HepG2 (cell line): ENCODE results near the gene LTC4S. TPM values are rescaled to one million over a fixed set of nuclear protein-coding genes. Genes with fewer than 3 reads are reported as not detected.
A peak's percentile ranks its signal among the peaks of the same experiment; 100 is the strongest.

Experiments used
- ARHGAP35 ChIP-seq: sonication (generic); formaldehyde crosslinking; IDR thresholded peaks from 2 replicates; pipeline ENCODE4 v1.9.0; 2022; ENCODE audit warnings: mild to moderate bottlenecking, inconsistent platforms, moderate library complexity, missing genetic modification reagents, borderline replicate concordance
- PAWR ChIP-seq: sonication (generic); formaldehyde crosslinking; IDR thresholded peaks from 2 replicates; pipeline ENCODE4 v1.4.0; 2020; ENCODE audit warnings: missing genetic modification reagents, mild to moderate bottlenecking, borderline replicate concordance
- ZNF232 ChIP-seq: sonication (generic); formaldehyde crosslinking; IDR thresholded peaks from 2 replicates; pipeline ENCODE4 v1.4.0; 2020; ENCODE audit warnings: missing genetic modification reagents, borderline replicate concordance
- ZNF496 ChIP-seq: sonication (generic); formaldehyde crosslinking; IDR thresholded peaks from 2 replicates; pipeline ENCODE4 v1.8.1; 2023; ENCODE audit warnings: mild to moderate bottlenecking, moderate library complexity, missing genetic modification reagents; ENCODE audit not compliant: insufficient replicate concordance
- ZNF501 ChIP-seq: sonication (generic); formaldehyde crosslinking; IDR thresholded peaks from 2 replicates; pipeline ENCODE4 v1.5.1; 2020; ENCODE audit warnings: mild to moderate bottlenecking, moderate library complexity, missing genetic modification reagents
- ZNF672 ChIP-seq: sonication (generic); formaldehyde crosslinking; IDR thresholded peaks from 2 replicates; pipeline ENCODE4 v1.8.1; 2022; ENCODE audit warnings: missing genetic modification reagents
- ZNF709 ChIP-seq: sonication (generic); formaldehyde crosslinking; IDR thresholded peaks from 2 replicates; pipeline ENCODE4 v1.5.0; 2020; ENCODE audit warnings: mild to moderate bottlenecking, missing genetic modification reagents
- ZNF781 ChIP-seq: sonication (generic); formaldehyde crosslinking; IDR thresholded peaks from 2 replicates; pipeline ENCODE4 v1.5.1; 2020; ENCODE audit warnings: borderline replicate concordance, mild to moderate bottlenecking, missing genetic modification reagents; ENCODE audit errors: not compliant biosample characterization
- polyA plus RNA-seq, 8 experiments: library from polyadenylated mRNA; depleted of rRNA in 3 of 8; stranded (reverse) in 7 of 8; unstranded in 1 of 8; fragments of >200 nt; fragmentation: Illumina TruSeq in 4 of 8; extraction: Trizol in 4 of 8; gene quantifications; 2 replicates each; pipeline versions ENCODE4 v1.2.1 to v1.2.3, GENCODE V29; 2011 to 2016; ENCODE audit warnings: low read depth in 4 of 8, missing spikeins in 1 of 8, mixed read lengths in 1 of 8; ENCODE audit not compliant: insufficient read depth in 1 of 8
- total RNA-seq, 5 experiments: library from RNA; depleted of rRNA; stranded (reverse); fragments of >200 nt; fragmentation: Illumina TruSeq; extraction: Trizol; gene quantifications; 2 replicates each; pipeline ENCODE4 v1.2.3, GENCODE V29; 2016; ENCODE audit warnings: low read depth in 1 of 5
- TF ChIP-seq, protein P1 (sequence below): sonication (generic); formaldehyde crosslinking; IDR thresholded peaks from 2 replicates; pipeline ENCODE4 v1.4.0; 2020; ENCODE audit warnings: missing genetic modification reagents
- TF ChIP-seq, protein P2 (sequence below): sonication (generic); formaldehyde crosslinking; IDR thresholded peaks from 2 replicates; pipeline ENCODE4 v1.5.0; 2020; ENCODE audit warnings: missing genetic modification reagents
- TF ChIP-seq, protein P3 (sequence below): fragments of 450-650 bp; IDR thresholded peaks from 2 replicates; pipeline ENCODE4 v1.6.1; 2016
- TF ChIP-seq, protein P4 (sequence below), 2 experiments: sonication (generic) in 1 of 2; formaldehyde crosslinking in 1 of 2; IDR thresholded peaks; 2 replicates each; pipeline versions ENCODE4 v1.6.1 to v1.9.0; 2014 to 2022; ENCODE audit warnings: antibody characterized with exemption in 1 of 2, borderline replicate concordance in 1 of 2, inconsistent platforms in 1 of 2, low read depth in 1 of 2, missing genetic modification reagents in 1 of 2
- TF ChIP-seq, protein P5 (sequence below): sonication (generic); formaldehyde crosslinking; IDR thresholded peaks from 2 replicates; pipeline ENCODE4 v1.4.0; 2020; ENCODE audit warnings: missing genetic modification reagents

The LTC4S gene
- total and polyA plus RNA-seq, 2 of the 13 experiments (the other 11 are each of a cell fraction or from before 2014, with no cell fraction given) = 0.35 TPM; not detected in 1

DNA sequence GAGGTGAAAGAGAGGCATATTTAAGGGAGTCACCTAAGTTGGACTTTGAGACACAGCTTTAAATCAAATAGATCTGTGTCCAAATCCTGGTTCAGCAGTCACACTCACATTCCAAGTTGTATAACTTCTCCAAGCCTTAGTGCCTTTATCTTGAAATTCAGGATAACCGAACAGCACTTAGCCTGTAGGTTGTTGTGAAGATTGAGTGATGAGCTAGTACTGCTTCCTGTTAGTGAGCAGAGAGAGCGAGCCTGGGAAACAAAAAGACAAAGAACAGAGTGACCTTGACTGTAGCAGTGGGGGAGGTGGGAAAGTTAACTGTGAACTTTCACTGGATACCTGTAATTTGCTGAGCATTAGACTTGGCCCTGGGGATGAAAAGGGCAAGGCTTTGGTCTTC, 38.8 kb upstream of the LTC4S start (continued):
- TF ChIP-seq, protein P1, sequence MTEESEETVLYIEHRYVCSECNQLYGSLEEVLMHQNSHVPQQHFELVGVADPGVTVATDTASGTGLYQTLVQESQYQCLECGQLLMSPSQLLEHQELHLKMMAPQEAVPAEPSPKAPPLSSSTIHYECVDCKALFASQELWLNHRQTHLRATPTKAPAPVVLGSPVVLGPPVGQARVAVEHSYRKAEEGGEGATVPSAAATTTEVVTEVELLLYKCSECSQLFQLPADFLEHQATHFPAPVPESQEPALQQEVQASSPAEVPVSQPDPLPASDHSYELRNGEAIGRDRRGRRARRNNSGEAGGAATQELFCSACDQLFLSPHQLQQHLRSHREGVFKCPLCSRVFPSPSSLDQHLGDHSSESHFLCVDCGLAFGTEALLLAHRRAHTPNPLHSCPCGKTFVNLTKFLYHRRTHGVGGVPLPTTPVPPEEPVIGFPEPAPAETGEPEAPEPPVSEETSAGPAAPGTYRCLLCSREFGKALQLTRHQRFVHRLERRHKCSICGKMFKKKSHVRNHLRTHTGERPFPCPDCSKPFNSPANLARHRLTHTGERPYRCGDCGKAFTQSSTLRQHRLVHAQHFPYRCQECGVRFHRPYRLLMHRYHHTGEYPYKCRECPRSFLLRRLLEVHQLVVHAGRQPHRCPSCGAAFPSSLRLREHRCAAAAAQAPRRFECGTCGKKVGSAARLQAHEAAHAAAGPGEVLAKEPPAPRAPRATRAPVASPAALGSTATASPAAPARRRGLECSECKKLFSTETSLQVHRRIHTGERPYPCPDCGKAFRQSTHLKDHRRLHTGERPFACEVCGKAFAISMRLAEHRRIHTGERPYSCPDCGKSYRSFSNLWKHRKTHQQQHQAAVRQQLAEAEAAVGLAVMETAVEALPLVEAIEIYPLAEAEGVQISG (CRISPR knock-in tag) = peak; percentile 15; the same call in 1 of the 2 replicates
- TF ChIP-seq, protein P2, sequence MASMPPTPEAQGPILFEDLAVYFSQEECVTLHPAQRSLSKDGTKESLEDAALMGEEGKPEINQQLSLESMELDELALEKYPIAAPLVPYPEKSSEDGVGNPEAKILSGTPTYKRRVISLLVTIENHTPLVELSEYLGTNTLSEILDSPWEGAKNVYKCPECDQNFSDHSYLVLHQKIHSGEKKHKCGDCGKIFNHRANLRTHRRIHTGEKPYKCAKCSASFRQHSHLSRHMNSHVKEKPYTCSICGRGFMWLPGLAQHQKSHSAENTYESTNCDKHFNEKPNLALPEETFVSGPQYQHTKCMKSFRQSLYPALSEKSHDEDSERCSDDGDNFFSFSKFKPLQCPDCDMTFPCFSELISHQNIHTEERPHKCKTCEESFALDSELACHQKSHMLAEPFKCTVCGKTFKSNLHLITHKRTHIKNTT (CRISPR knock-in tag) = no peak
- no peak for TF ChIP-seq ARHGAP35 (CRISPR knock-in tag)
- TF ChIP-seq, protein P3, sequence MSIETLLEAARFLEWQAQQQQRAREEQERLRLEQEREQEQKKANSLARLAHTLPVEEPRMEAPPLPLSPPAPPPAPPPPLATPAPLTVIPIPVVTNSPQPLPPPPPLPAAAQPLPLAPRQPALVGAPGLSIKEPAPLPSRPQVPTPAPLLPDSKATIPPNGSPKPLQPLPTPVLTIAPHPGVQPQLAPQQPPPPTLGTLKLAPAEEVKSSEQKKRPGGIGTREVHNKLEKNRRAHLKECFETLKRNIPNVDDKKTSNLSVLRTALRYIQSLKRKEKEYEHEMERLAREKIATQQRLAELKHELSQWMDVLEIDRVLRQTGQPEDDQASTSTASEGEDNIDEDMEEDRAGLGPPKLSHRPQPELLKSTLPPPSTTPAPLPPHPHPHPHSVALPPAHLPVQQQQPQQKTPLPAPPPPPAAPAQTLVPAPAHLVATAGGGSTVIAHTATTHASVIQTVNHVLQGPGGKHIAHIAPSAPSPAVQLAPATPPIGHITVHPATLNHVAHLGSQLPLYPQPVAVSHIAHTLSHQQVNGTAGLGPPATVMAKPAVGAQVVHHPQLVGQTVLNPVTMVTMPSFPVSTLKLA = no peak
- TF ChIP-seq ZNF232 (CRISPR knock-in tag) = no peak
- TF ChIP-seq, protein P4, sequence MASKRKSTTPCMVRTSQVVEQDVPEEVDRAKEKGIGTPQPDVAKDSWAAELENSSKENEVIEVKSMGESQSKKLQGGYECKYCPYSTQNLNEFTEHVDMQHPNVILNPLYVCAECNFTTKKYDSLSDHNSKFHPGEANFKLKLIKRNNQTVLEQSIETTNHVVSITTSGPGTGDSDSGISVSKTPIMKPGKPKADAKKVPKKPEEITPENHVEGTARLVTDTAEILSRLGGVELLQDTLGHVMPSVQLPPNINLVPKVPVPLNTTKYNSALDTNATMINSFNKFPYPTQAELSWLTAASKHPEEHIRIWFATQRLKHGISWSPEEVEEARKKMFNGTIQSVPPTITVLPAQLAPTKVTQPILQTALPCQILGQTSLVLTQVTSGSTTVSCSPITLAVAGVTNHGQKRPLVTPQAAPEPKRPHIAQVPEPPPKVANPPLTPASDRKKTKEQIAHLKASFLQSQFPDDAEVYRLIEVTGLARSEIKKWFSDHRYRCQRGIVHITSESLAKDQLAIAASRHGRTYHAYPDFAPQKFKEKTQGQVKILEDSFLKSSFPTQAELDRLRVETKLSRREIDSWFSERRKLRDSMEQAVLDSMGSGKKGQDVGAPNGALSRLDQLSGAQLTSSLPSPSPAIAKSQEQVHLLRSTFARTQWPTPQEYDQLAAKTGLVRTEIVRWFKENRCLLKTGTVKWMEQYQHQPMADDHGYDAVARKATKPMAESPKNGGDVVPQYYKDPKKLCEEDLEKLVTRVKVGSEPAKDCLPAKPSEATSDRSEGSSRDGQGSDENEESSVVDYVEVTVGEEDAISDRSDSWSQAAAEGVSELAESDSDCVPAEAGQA (IDR thresholded peaks at IDR 0.05; ENCODE audit: low read depth) = no peak
- TF ChIP-seq, protein P4 (CRISPR knock-in tag; IDR thresholded peaks at IDR 0.05; ENCODE audit: borderline replicate concordance) = no peak
- TF ChIP-seq, protein P5, sequence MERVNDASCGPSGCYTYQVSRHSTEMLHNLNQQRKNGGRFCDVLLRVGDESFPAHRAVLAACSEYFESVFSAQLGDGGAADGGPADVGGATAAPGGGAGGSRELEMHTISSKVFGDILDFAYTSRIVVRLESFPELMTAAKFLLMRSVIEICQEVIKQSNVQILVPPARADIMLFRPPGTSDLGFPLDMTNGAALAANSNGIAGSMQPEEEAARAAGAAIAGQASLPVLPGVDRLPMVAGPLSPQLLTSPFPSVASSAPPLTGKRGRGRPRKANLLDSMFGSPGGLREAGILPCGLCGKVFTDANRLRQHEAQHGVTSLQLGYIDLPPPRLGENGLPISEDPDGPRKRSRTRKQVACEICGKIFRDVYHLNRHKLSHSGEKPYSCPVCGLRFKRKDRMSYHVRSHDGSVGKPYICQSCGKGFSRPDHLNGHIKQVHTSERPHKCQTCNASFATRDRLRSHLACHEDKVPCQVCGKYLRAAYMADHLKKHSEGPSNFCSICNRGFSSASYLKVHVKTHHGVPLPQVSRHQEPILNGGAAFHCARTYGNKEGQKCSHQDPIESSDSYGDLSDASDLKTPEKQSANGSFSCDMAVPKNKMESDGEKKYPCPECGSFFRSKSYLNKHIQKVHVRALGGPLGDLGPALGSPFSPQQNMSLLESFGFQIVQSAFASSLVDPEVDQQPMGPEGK = 0 out of 2 replicates have a peak, but pooled peaks have one; percentile 28
- no peak for TF ChIP-seq ZNF501 (CRISPR knock-in tag)
- no peak for TF ChIP-seq ZNF781 (CRISPR knock-in tag)
- no peak for TF ChIP-seq ZNF709 (CRISPR knock-in tag)
- no peak for TF ChIP-seq ZNF672
- no peak for TF ChIP-seq PAWR (CRISPR knock-in tag)
- TF ChIP-seq ZNF496 (CRISPR knock-in tag) = no peak
